Neural cell (in vitro differentiated cells): ENCODE measurements around the gene GRAMD1B. TPM values are rescaled to one million over a fixed set of nuclear protein-coding genes. Genes with fewer than 3 reads are reported as not detected.
"Not testable (repeated sequence)": the region's sequence is repeated elsewhere in the genome, so short reads cannot be mapped to it uniquely, and the experiment has no call there.

Source experiments
- H2AFZ ChIP-seq: fragments of 200-600, 300-800 bp; sonication (generic), shearing (Covaris generic); 2 replicates; pipeline ENCODE4 v1.6.0; 2014; ENCODE audit warnings: low read depth, mild to moderate bottlenecking, antibody characterized with exemption, low read length, moderate library complexity
- H3F3A ChIP-seq: fragments of 200-600 bp; shearing (Covaris generic); 2 replicates; pipeline ENCODE4 v1.6.1; 2016; ENCODE audit warnings: mild to moderate bottlenecking, moderate library complexity, mixed read lengths, antibody characterized with exemption, low read length; ENCODE audit not compliant: insufficient read depth, poor library complexity, severe bottlenecking
- H3K27ac ChIP-seq: fragments of 200-600, 300-800 bp; sonication (generic), shearing (Covaris generic); 2 replicates; pipeline ENCODE4 v1.5.1; 2014; ENCODE audit warnings: mild to moderate bottlenecking, low read length, moderate library complexity
- H3K27me3 ChIP-seq: fragments of 300-800, 200-600 bp; sonication (generic), shearing (Covaris generic); 2 replicates; pipeline ENCODE4 v1.6.0; 2014; ENCODE audit warnings: mild to moderate bottlenecking, low read depth, low read length, moderate library complexity; ENCODE audit not compliant: insufficient read depth
- H3K36me3 ChIP-seq: fragments of 300-800, 200-600 bp; sonication (generic), shearing (Covaris generic); 2 replicates; pipeline ENCODE4 v1.5.1; 2014; ENCODE audit warnings: mild to moderate bottlenecking, antibody characterized with exemption, low read length, moderate library complexity; ENCODE audit not compliant: insufficient read depth
- H3K4me2 ChIP-seq: fragments of 300-800, 200-600 bp; sonication (generic), shearing (Covaris generic); 2 replicates; pipeline ENCODE4 v1.6.0; 2014; ENCODE audit warnings: mild to moderate bottlenecking, low read length
- H3K4me3 ChIP-seq: fragments of 300-800, 200-600 bp; sonication (generic), shearing (Covaris generic); 2 replicates; pipeline ENCODE4 v1.5.1; 2014; ENCODE audit warnings: mild to moderate bottlenecking, low read length, moderate library complexity
- H3K79me2 ChIP-seq: fragments of 200-600 bp; shearing (Covaris generic); replicated peaks from 2 replicates; pipeline ENCODE4 v1.6.0; 2014; ENCODE audit warnings: mild to moderate bottlenecking, low read length, moderate library complexity; ENCODE audit not compliant: insufficient read depth
- H3K9ac ChIP-seq: fragments of 300-800, 200-600 bp; sonication (generic), shearing (Covaris generic); 2 replicates; pipeline ENCODE4 v1.6.1; 2016; ENCODE audit warnings: mild to moderate bottlenecking, low read length, mixed read lengths
- H3K9me2 ChIP-seq: fragments of 200-600 bp; shearing (Covaris generic); 2 replicates; pipeline ENCODE4 v1.6.1; 2016; ENCODE audit warnings: mild to moderate bottlenecking, low read length, mixed read lengths; ENCODE audit not compliant: insufficient read depth
- H3K9me3 ChIP-seq: fragments of 200-600, 300-800 bp; sonication (generic), shearing (Covaris generic); 2 replicates; pipeline ENCODE4 v1.6.1; 2016; ENCODE audit warnings: mild to moderate bottlenecking, mixed run types, low read length, moderate library complexity, mixed read lengths
- H4K20me1 ChIP-seq: fragments of 200-600 bp; shearing (Covaris generic); 2 replicates; pipeline ENCODE4 v1.6.1; 2016; ENCODE audit warnings: mild to moderate bottlenecking, mixed run types; ENCODE audit not compliant: insufficient read depth
- EP300 ChIP-seq: fragments of 450-650 bp; conservative IDR thresholded peaks from 2 replicates; pipeline ENCODE4 v1.6.1; 2014; ENCODE audit warnings: antibody characterized with exemption, mild to moderate bottlenecking, moderate library complexity; ENCODE audit not compliant: poor library complexity, severe bottlenecking
- EZH2 ChIP-seq: fragments of 200-600, 300-800 bp; shearing (Covaris generic), sonication (generic); IDR thresholded peaks from 2 replicates; pipeline ENCODE4 v1.6.1; 2014; ENCODE audit warnings: antibody characterized with exemption, low read length, borderline replicate concordance, mild to moderate bottlenecking; ENCODE audit not compliant: insufficient read depth, poor library complexity, severe bottlenecking
- MXI1 ChIP-seq: fragments of 450-650 bp; conservative IDR thresholded peaks from 2 replicates; pipeline ENCODE4 v1.6.1; 2014; ENCODE audit warnings: antibody characterized with exemption, mild to moderate bottlenecking; ENCODE audit not compliant: poor library complexity, severe bottlenecking
- POLR2AphosphoS5 ChIP-seq: IDR thresholded peaks from 2 replicates; pipeline ENCODE4 v1.6.1; 2012
- RAD21 ChIP-seq: fragments of 450-650 bp; conservative IDR thresholded peaks from 2 replicates; pipeline ENCODE4 v1.6.1; 2014; ENCODE audit warnings: antibody characterized with exemption, mild to moderate bottlenecking, moderate library complexity
- SMC3 ChIP-seq: fragments of 450-650 bp; conservative IDR thresholded peaks from 2 replicates; pipeline ENCODE4 v1.6.1; 2014; ENCODE audit warnings: antibody characterized with exemption, mild to moderate bottlenecking, moderate library complexity; ENCODE audit not compliant: poor library complexity
- TAF1 ChIP-seq: IDR thresholded peaks from 2 replicates; pipeline ENCODE4 v1.6.1; 2012; ENCODE audit warnings: low read depth
- polyA plus RNA-seq: library from polyadenylated mRNA; depleted of rRNA; stranded (reverse); fragments of >200 nt; gene quantifications from 2 replicates; pipeline ENCODE4 v1.2.3, GENCODE V29; 2014
- TF ChIP-seq, protein P1 (sequence below): IDR thresholded peaks from 2 replicates; pipeline ENCODE4 v1.6.1; 2012; ENCODE audit warnings: borderline replicate concordance
- TF ChIP-seq, protein P2 (sequence below): fragments of 450-650 bp; IDR thresholded peaks from 2 replicates; pipeline ENCODE4 v1.5.1; 2014; ENCODE audit warnings: antibody characterized with exemption, mild to moderate bottlenecking, moderate library complexity; ENCODE audit not compliant: poor library complexity, severe bottlenecking

The GRAMD1B gene
- polyA plus RNA-seq, 1 donor from 2014 or later: 1.5 TPM

DNA sequence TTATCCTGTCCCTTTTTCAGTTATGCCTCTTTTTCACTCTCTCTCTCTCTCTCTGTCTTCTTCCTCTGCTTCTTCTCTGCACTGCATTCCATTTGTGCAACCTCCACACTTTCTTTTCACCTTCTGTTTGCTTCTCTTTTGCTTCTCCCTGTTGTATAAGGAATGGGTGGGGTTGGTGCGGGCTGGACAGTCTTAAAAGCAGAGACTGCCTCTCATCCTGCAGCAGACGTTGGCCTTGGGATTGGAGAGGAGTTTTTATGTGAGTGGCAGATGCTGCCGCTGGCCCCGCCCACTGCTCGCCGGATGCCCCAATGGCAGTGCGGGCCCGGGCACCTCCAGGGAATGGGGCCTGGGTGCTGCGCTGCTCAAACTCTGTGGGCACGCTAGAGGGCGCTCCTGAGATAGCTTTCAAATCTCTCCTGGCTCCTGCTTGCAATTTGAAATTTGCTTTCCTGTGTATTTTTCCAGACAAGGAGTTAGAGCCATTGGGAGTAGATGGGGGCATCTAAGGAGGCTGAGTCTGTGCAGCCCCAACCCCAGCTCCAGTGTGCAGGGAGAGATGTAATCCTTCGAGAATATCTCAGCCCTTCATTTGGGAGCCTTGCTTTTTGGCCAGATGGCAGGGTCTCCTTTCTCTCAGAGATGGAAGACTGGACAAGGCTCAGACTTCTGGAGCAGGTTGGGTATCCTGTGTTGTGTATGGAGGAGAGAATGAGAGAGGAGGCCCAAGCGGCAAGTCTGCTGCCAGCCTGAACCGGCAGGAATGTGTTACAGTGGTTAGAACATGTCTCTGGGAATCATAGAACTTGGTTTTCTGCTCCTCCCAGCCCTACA, 81.2 kb downstream of the GRAMD1B start:
- Histone ChIP-seq H3K4me3 (peak overlapping the region; percentile 8), H3K79me2 (no peaks in the 10 kb centered on the region), H3K36me3 (no peaks in the 10 kb centered on the region), H3F3A (no peaks in the 10 kb centered on the region), H4K20me1 (no peaks in the 10 kb centered on the region), H3K9me3 (no peaks in the 10 kb centered on the region), H2AFZ (peak overlapping the region; percentile 23), H3K9me2 (no peaks in the 10 kb centered on the region), H3K9ac (peak overlapping the region; percentile 64), H3K27me3 (no peaks in the 10 kb centered on the region), H3K4me2 (no peak overlapping the region), H3K27ac (peak overlapping the region; percentile 80)
- TF ChIP-seq MXI1 (no peak), SMC3 (peak; percentile 81), EP300 (no peak), RAD21 (peak; percentile 84), POLR2AphosphoS5 (no peak)
- TF ChIP-seq, protein P1, sequence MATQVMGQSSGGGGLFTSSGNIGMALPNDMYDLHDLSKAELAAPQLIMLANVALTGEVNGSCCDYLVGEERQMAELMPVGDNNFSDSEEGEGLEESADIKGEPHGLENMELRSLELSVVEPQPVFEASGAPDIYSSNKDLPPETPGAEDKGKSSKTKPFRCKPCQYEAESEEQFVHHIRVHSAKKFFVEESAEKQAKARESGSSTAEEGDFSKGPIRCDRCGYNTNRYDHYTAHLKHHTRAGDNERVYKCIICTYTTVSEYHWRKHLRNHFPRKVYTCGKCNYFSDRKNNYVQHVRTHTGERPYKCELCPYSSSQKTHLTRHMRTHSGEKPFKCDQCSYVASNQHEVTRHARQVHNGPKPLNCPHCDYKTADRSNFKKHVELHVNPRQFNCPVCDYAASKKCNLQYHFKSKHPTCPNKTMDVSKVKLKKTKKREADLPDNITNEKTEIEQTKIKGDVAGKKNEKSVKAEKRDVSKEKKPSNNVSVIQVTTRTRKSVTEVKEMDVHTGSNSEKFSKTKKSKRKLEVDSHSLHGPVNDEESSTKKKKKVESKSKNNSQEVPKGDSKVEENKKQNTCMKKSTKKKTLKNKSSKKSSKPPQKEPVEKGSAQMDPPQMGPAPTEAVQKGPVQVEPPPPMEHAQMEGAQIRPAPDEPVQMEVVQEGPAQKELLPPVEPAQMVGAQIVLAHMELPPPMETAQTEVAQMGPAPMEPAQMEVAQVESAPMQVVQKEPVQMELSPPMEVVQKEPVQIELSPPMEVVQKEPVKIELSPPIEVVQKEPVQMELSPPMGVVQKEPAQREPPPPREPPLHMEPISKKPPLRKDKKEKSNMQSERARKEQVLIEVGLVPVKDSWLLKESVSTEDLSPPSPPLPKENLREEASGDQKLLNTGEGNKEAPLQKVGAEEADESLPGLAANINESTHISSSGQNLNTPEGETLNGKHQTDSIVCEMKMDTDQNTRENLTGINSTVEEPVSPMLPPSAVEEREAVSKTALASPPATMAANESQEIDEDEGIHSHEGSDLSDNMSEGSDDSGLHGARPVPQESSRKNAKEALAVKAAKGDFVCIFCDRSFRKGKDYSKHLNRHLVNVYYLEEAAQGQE: peak; percentile 60
- TF ChIP-seq, protein P2, sequence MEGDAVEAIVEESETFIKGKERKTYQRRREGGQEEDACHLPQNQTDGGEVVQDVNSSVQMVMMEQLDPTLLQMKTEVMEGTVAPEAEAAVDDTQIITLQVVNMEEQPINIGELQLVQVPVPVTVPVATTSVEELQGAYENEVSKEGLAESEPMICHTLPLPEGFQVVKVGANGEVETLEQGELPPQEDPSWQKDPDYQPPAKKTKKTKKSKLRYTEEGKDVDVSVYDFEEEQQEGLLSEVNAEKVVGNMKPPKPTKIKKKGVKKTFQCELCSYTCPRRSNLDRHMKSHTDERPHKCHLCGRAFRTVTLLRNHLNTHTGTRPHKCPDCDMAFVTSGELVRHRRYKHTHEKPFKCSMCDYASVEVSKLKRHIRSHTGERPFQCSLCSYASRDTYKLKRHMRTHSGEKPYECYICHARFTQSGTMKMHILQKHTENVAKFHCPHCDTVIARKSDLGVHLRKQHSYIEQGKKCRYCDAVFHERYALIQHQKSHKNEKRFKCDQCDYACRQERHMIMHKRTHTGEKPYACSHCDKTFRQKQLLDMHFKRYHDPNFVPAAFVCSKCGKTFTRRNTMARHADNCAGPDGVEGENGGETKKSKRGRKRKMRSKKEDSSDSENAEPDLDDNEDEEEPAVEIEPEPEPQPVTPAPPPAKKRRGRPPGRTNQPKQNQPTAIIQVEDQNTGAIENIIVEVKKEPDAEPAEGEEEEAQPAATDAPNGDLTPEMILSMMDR: peak; percentile 93

DNA sequence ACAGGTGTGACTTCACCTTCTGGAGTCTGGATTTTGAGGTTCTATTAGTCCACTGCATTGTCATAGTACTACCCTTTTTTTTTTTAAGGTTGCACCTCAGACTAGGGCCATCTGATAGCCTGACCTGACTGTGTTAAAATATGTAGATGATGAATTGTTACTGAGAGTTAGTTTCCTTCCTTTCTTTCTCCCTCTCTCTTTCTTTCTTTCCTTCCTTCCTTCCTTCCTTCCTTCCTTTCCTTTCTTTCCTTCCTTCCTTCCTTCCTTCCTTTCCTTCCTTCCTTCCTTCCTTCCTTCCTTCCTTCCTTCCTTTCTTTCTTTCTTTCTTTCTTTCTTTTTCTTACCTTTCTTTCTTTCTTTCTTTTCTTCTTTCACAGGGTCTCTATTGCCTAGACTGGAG, 83.2 kb downstream of the GRAMD1B start:
- H3K27ac ChIP-seq, H3K4me3 ChIP-seq, H2AFZ ChIP-seq, H3K4me2 ChIP-seq, H3K27me3 ChIP-seq, H3K9me3 ChIP-seq, H3F3A ChIP-seq, H3K36me3 ChIP-seq, H3K9me2 ChIP-seq, H3K9ac ChIP-seq, H4K20me1 ChIP-seq, H3K79me2 ChIP-seq: not testable (repeated sequence)

DNA sequence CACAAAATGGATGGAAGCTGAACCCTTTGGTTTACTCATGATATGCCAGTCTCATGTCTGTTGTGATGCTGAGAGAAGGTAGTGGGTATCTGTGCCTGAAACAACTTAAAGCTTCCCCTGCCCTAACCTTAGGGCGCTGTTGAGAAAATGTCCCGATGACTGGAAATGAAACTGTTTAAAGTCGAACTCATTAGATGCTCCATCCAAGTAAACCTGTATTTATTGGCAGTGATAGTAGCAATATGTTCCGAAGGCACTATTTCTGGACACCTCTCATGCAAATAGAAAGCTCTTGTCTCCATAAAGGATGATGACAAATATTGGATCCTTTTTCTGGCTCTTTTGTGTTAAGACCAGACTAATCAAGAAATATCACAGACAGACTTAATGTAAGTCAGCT, 86.2 kb downstream of the GRAMD1B start:
- no peak for TF ChIP-seq POLR2AphosphoS5
- no peak for TF ChIP-seq TAF1
- no peak for TF ChIP-seq EP300
- no peak for TF ChIP-seq MXI1
- TF ChIP-seq, protein P2: no peak
- no peak for TF ChIP-seq EZH2
- TF ChIP-seq, protein P1: no peak
- no peak for TF ChIP-seq RAD21
- no peak for TF ChIP-seq SMC3
- no peak overlapping the region for H3K27ac ChIP-seq
- no peaks in the 10 kb centered on the region for H3K27me3 ChIP-seq

More for the DNA sequence above, 86.2 kb downstream of the GRAMD1B start:
- Histone ChIP-seq H3F3A (no peaks in the 10 kb centered on the region), H3K4me2 (no peak overlapping the region), H3K4me3 (no peak overlapping the region), H3K36me3 (no peaks in the 10 kb centered on the region), H3K9me2 (no peaks in the 10 kb centered on the region), H3K79me2 (no peaks in the 10 kb centered on the region), H3K9ac (no peak overlapping the region), H2AFZ (no peak overlapping the region), H3K9me3 (no peaks in the 10 kb centered on the region), H4K20me1 (no peaks in the 10 kb centered on the region)
